ENCODE results near the gene PRDX5. TPM values are rescaled to one million over a fixed set of nuclear protein-coding genes. Genes with fewer than 3 reads are reported as not detected.

The PRDX5 gene
- total RNA-seq, 4 donors from 2014 or later, result 179 to 260 (median 181) TPM

- H3K9me3 ChIP-seq, result no peaks in the 10 kb centered on the region
- ATAC-seq, result no peak
- TF ChIP-seq, protein P1, sequence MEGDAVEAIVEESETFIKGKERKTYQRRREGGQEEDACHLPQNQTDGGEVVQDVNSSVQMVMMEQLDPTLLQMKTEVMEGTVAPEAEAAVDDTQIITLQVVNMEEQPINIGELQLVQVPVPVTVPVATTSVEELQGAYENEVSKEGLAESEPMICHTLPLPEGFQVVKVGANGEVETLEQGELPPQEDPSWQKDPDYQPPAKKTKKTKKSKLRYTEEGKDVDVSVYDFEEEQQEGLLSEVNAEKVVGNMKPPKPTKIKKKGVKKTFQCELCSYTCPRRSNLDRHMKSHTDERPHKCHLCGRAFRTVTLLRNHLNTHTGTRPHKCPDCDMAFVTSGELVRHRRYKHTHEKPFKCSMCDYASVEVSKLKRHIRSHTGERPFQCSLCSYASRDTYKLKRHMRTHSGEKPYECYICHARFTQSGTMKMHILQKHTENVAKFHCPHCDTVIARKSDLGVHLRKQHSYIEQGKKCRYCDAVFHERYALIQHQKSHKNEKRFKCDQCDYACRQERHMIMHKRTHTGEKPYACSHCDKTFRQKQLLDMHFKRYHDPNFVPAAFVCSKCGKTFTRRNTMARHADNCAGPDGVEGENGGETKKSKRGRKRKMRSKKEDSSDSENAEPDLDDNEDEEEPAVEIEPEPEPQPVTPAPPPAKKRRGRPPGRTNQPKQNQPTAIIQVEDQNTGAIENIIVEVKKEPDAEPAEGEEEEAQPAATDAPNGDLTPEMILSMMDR (IDR thresholded peaks at IDR 0.05), result no peak
- no peak for TF ChIP-seq POLR2AphosphoS5 (IDR thresholded peaks at IDR 0.05)
- no peak for TF ChIP-seq POLR2A (IDR thresholded peaks at IDR 0.05)
- no peak for TF ChIP-seq EP300 (IDR thresholded peaks at IDR 0.05)
- H3K27ac ChIP-seq, result no peak overlapping the region
- no peak overlapping the region for H3K4me3 ChIP-seq
- peaks cover 0 to 25% of the 10 kb centered on the region in 2 donors for H3K36me3 ChIP-seq
- 100% methylated on average over 2 to 5 of the region's 33 CpGs for WGBS, 2 donors (ENCODE audit: low coverage in 1 of 2)
- peaks cover 34% of the 10 kb centered on the region for H3K27me3 ChIP-seq
- H3K4me1 ChIP-seq, result peaks cover 0 to 57% (median 38%) of the 10 kb centered on the region in 3 donors
Measured at GRCh38 chr11:64287676-64288352, 30.1 kb upstream of the PRDX5 start.

GRCh38 chr11:64288353-64288750 is 29.6 kb upstream of the PRDX5 start:
- WGBS, 2 donors (ENCODE audit: low coverage in 1 of 2), result 100% methylated on average over 1 of the region's 9 CpGs
- ATAC-seq, result no peak
- peaks cover 0 to 52% (median 34%) of the 10 kb centered on the region in 3 donors for H3K4me1 ChIP-seq

DNA sequence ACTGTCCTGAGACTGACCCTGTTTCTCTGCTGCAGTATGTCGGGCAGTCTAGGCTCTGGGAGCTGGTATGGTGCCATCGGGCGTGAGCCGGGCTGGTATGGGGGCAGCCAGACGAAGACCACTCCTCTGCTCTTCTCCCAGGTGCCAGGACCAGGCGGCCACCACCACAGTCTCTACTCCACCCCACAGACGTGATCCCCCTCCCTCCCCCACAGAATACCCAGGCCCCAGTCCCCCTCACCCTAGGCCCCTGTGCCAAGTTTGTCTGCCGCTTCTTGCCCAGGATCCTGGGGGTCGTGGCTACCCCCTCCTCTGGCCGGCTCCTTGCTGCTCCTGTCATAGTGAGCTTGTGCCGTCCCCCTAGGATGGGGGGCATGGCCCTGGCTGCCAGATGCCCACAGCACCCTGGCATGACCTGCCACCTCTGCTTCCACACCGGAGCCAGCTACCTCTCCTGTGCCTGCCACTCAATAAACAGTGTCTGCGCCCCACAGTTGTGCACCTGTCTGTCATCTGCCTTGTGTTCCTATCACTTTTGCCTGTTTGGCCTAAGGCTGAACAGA is 28.8 kb upstream of the PRDX5 start:
- 74% methylated on average over 3 of the region's 13 CpGs; no CpG with 5 or more reads in 1 of the 2 donors for WGBS, 2 donors (ENCODE audit: low coverage in 1 of 2)
- TF ChIP-seq, protein P1 (IDR thresholded peaks at IDR 0.05), result no peak
- no peak for TF ChIP-seq POLR2AphosphoS5 (IDR thresholded peaks at IDR 0.05)
- no peak for TF ChIP-seq POLR2A (IDR thresholded peaks at IDR 0.05)
- no peak for TF ChIP-seq EP300 (IDR thresholded peaks at IDR 0.05)
- no peak for ATAC-seq

More at GRCh38 chr11:64288353-64288750, 29.6 kb upstream of the PRDX5 start:
- no peak overlapping the region for H3K27ac ChIP-seq
- H3K36me3 ChIP-seq, result peaks cover 0 to 25% of the 10 kb centered on the region in 2 donors
- H3K9me3 ChIP-seq, result no peaks in the 10 kb centered on the region
- H3K27me3 ChIP-seq, result peaks cover 39% of the 10 kb centered on the region
- TF ChIP-seq POLR2AphosphoS5 (IDR thresholded peaks at IDR 0.05) (no peak), EP300 (IDR thresholded peaks at IDR 0.05) (no peak), POLR2A (IDR thresholded peaks at IDR 0.05) (no peak)
- TF ChIP-seq, protein P1 (IDR thresholded peaks at IDR 0.05), result no peak
- no peak overlapping the region for H3K4me3 ChIP-seq

DNA sequence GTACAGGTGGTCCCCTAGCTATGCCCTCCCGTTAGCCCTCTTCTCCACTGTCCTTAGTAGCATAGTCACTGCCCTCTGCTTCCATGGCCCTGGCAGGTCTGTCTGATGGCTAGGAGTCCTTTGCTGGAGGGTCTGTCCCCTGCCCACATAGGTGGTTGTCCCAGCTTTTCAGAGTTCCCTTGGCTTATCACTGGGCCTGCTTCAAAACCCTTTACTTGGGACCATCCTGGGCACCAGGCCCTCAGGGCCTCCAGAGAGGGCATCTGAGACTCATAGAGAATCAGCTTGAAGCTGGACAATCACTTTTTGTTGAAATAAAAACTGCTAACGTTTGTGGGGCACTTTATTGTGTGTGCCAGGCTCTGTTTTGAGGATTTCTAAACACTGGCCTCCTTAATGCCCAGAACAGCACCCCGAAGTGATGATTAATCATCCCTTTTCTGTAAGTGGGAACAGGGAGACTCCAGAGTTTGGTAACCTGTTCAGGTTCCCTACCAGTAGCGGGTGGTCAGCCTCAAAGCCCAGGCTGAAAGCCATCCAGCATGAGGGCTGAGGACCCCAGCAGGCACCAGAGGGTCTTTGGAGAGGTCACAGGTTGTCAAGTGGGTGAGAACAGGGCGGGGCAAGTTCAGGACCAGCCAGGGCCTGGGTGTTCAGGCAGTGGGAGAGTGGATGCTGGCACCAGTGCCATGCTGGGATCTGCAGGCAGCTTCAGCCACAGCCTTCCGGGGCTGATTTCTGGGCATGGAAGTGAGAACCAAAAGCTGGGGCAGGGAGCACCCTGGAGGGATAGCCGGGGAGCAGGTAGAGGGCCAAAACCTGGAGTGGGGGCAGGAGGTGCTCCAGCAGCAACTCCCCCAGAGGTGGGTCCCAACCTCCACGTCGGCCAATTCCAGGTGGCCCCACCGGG is 27.3 kb upstream of the PRDX5 start:
- Histone ChIP-seq H3K27ac (no peak overlapping the region), H3K36me3 (peaks cover 0 to 25% of the 10 kb centered on the region in 2 donors), H3K4me3 (peak overlapping the region in 1 of 2 donors; percentile 49), H3K4me1 (peaks cover 0 to 42% (median 26%) of the 10 kb centered on the region in 3 donors), H3K27me3 (peaks cover 61% of the 10 kb centered on the region), H3K9me3 (no peaks in the 10 kb centered on the region)
- WGBS, 2 donors (ENCODE audit: low coverage in 1 of 2), result 61 to 75% methylated on average over 5 to 6 of the region's 10 CpGs
- no peak for ATAC-seq
- no peak for TF ChIP-seq POLR2AphosphoS5 (IDR thresholded peaks at IDR 0.05)

More for the DNA sequence above, 28.8 kb upstream of the PRDX5 start:
- peaks cover 46% of the 10 kb centered on the region for H3K27me3 ChIP-seq
- H3K27ac ChIP-seq, result no peak overlapping the region
- H3K36me3 ChIP-seq, result peaks cover 0 to 25% of the 10 kb centered on the region in 2 donors
- H3K9me3 ChIP-seq, result no peaks in the 10 kb centered on the region
- H3K4me1 ChIP-seq, result peaks cover 0 to 44% (median 27%) of the 10 kb centered on the region in 3 donors
- no peak overlapping the region for H3K4me3 ChIP-seq

GRCh38 chr11:64291262-64291751 is 26.6 kb upstream of the PRDX5 start, which contains the start of gene KCNK4:
KCNK4 (plus strand) TSS chr11:64291302; CDS start chr11:64293019, 1,717 bp downstream.
- H3K4me3 ChIP-seq, result peak within 1 kb of the TSS in 1 of 2 donors; percentile 49
- H3K4me1 ChIP-seq, result peaks cover 0 to 36% (median 21%) of the 10 kb centered on the region in 3 donors
- H3K9me3 ChIP-seq, result no peaks in the 10 kb centered on the region
- WGBS, 2 donors (ENCODE audit: low coverage in 1 of 2), result 17% methylated on average over 7 of the region's 45 CpGs; no CpG with 5 or more reads in 1 of the 2 donors
- TF ChIP-seq POLR2A (IDR thresholded peaks at IDR 0.05), result no peak
- no peak for TF ChIP-seq EP300 (IDR thresholded peaks at IDR 0.05)
- TF ChIP-seq POLR2AphosphoS5 (IDR thresholded peaks at IDR 0.05), result no peak
- TF ChIP-seq, protein P1 (IDR thresholded peaks at IDR 0.05), result no peak
- peaks cover 68% of the 10 kb centered on the region for H3K27me3 ChIP-seq
- peaks cover 0 to 25% of the 10 kb centered on the region in 2 donors for H3K36me3 ChIP-seq
- H3K27ac ChIP-seq, result no peak within 1 kb of the TSS
- ATAC-seq, result no peak
